HG03565 (cell line): Measurements from ENCODE around the gene ZNF746.
A peak's percentile ranks its signal among the peaks of the same experiment; 100 is the strongest.
"Not testable (repeated sequence)": the region's sequence is repeated elsewhere in the genome, so short reads cannot be mapped to it uniquely, and the experiment has no call there.

ENCODE experiments used
- ATAC-seq: cut with Tn5 transposase; IDR thresholded peaks from one replicate; pipeline ENCODE4 v1.9.1; 2021; ENCODE audit warnings: mild to moderate bottlenecking, moderate library complexity; ENCODE audit not compliant: unreplicated experiment

Gene ZNF746

DNA sequence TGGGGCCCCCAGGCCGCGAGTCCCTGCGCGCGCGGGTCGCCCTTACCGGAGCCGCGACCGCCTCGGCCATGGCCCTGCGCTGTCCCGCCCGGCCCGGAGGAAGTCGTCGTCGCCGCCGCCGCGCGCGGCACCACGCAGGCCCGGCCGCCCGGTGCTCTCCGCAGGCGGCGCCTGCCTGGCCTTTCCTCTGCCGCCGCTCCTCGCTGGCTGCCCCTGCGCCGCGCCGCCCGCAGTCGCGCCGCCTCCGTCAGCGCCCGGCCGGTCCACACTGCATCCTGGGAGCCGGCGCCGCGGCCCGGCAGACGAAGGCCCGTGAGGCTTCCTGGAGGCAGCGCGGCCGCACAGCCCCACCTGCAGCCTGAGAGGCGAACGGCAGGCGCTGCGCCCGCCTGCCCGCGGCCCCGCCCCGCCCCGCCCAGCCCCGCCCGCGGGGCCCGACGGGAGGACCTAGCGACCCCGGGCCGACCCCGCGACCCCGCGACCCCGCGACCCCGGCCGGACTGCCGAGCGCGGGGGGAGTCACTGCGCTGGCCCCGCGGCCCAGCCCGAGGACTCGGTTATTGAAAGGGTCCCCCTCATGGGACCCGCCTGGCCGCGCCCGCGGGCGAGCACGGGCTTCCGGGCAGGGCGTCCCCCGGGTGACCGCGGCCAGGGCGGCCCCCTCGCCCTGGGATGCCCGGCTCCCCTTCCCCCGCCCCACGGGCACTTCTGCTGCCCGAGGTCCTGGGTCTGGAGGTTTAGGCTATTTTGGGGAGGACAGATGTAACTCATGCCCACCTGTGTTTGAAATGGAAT is at the start of gene ZNF746:
Gene ZNF746 (minus strand): TSS at position 343 of the 795 bp plus-strand sequence. CDS start 273 bp downstream, at position 70.
- ATAC-seq: peak; percentile 93

- no peak for ATAC-seq
Measured at GRCh38 chr7:149547126-149547525, 49.5 kb upstream of the ZNF746 start.

DNA sequence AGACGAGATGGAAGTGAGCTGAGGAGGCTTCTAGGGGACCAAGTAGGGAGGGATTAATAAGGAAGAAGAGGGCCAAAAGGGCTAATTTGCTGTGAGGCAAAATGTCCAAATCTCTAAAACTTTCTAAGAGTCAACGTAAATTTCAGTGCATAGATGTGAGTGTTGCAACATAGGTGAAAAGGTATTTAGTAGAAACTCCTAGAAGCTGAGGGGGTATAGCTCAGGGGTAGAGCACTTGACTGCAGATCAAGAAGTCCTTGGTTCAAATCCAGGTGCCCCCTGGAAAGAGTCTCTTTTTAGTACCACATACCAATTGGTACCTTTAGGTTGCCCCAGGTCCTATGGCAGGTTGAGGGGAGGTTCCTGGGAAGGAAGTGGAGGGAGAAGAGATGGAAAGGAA is 48.7 kb upstream of the ZNF746 start:
- ATAC-seq: no peak

DNA sequence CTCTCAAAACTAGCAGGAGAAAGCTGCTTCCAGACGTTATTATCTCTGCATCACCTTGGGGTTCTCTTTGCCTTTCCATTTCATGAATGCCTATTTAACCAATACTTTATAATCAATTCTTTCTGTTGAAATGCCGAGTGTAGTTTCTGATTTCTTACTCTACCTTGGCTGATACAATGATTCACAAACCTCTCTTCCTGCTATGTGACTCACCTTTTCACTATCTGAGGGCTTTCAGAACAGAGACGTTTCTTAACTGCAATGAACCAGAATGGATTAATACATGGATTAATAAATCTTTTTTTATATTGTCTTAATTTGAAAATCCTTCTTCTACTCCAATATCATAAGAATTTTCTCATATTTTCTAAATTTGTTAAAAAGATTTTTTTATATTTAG is 46.4 kb upstream of the ZNF746 start:
- ATAC-seq: no peak

- no peak for ATAC-seq
Measured at GRCh38 chr7:149532654-149533053, 35.0 kb upstream of the ZNF746 start.

GRCh38 chr7:149529136-149529718 is 31.6 kb upstream of the ZNF746 start:
- ATAC-seq: no peak

DNA sequence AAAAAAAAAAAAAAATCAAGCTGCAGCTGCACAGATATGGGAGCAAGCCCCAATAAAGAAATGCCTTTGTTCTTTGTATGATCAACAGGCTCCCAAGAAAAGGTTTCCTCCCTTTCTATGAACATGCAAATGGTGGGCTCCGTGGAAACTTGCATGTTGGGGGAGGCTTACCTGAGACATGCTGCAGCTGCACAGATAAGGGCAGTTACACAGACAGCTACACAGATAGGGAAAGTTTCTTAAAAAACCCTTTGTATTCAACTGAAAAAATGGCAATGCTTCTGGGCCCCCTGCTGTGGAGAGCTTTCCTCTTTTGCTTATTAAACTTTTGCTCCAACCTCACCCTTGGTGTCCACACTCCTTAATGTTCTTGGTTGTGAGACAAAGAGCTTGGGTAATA is 29.8 kb upstream of the ZNF746 start:
- no peak for ATAC-seq

GRCh38 chr7:149525280-149525679 is 27.7 kb upstream of the ZNF746 start:
- no peak for ATAC-seq

DNA sequence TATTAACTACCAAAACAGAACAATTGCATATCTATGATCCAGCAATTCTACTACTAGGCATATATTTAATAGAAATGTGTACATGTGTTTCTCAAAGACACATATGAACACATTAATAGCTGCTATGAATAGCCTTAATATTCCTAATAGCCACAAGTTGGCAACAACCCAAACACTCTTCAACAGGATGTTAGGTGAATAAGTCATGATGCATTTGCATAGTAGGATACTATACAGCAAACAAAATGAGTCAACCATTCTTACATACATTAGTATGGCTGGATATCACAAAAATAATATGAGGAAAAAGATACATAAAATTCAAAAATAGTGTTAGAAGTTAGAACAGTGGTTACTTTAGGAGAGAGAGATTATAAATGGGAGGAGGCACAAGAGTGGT is 26.8 kb upstream of the ZNF746 start:
- ATAC-seq: no peak

DNA sequence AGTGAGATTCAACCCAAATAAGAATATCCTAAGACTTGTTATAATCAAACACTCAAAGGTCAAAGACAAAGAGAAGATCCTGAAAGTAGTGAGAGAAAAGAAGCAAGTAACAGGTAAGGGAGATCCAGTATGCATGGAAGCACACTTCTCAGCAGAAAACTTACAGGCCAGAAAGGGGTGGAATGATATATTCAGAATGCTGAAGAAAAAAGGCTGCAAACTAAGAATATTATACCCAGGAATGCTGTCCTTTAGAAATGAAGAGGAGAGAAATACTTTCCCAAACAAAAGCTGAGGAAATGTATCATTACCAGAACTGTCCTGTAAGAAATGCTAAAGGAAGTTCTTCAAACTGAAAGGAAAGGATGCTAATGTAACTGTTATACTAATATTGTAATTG is 12.6 kb upstream of the ZNF746 start:
- ATAC-seq: no peak

- ATAC-seq: no peak
Measured at GRCh38 chr7:149509774-149510173, 12.2 kb upstream of the ZNF746 start.

DNA sequence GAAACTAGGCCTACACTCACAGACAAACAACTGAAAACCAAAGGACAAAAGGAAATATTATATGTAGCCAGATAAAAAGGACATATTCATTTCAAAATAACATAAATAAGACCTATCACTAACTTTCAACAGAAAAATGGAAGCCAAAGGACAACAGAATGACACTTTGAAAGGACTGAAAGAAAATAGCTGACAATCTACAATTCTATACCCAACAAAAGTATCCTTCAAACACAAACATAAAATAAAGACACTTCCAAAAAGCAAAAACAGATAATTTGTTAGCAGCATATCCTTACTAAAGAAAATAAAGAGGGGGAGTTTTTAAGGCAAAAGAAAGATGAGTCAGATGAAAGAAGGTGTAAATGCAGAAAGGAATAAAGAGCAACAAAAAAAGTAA is 7.9 kb upstream of the ZNF746 start:
- no peak for ATAC-seq

GRCh38 chr7:149501651-149502050 is 4.0 kb upstream of the ZNF746 start:
- no peak for ATAC-seq

DNA sequence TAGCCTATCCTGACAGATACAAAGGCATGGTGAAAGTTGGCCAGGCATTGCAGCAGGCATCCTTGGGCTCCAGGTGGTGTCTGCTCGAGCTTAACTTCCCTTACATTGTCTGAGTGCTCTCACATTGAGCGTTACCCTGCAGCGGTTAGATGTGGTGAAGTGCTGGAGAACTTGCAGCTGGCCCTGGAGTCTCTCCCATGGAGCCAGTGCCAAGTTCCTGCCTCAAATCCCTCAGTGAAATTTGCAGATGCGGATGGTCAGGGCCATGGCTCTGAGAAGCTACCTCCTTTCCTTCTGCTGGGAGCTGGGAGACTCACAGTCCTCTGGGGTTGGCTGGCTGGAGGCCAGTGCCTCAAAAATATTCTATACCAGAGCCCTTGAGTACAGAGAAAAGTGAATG is 3.3 kb upstream of the ZNF746 start:
- no peak for ATAC-seq

DNA sequence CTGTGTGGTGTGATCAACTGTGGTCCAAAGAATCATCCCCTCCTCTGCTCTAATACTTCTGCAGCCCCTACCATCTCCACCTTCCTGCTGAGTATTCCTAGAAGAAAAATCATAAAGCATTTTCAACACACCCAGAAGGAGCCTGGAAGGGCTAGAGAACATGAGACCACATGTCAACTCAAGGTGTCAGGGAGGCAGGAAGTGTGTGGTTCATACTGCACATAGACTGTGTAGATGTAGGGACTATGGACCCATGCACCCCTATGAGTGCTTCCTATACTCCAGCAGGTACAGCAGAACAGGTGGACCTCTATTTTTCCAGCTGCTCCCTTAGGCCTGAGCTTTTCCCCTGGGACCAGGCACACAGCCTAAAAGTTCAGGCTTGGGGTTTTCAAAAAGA is 2.6 kb upstream of the ZNF746 start:
- ATAC-seq: no peak

DNA sequence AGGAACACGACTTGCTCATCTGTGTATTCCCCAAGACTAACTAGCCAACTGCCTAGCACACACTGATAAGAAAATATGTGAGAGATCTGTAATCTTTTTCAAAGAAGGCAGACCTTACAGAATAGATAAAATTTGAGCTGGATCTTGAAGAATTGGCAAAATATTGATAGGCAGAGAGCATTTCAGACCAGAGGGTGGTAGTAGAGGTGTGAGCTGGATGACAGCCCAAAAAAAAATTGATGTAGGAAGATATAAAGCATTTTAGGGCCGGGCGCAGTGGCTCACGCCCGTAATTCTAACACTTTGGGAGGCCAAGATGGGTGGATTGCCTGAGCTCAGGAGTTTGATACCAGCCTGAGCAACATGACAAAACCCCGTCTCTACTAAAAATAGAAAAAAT is 1.2 kb upstream of the ZNF746 start:
- no peak for ATAC-seq

GRCh38 chr7:149496642-149497391 is 792 bp downstream of the ZNF746 start:
- ATAC-seq: peak; percentile 17

GRCh38 chr7:149495785-149496641 is 1.6 kb downstream of the ZNF746 start:
- no peak for ATAC-seq

DNA sequence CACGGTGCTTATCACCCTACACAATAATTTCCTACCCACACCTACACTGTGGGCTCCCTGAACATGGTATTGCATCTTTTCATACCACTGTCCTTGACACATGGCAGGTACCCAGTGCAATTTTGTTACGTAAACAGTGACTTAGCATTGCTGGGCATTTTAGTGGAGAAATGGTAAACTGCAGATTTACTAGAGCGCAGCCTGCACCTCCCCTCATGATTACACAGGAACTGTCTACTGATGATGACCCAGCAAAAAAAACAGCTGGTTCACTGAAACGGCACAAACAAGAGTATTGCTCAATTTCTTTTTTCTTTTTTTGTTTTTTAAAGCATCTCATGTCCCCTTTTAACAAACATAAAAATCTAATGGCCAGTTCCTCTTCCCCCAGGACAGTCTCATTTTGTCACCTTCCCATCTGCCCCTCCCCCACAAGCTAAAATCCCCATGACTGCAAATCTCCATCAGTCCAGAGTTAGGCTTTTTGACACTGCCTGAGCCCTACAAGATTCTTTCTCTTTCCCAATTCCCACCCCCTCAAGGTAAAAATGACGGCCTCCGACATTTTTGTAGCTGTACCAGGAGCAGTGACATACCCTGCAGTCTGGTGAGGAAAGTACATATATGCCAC is 2.8 kb downstream of the ZNF746 start:
- ATAC-seq: no peak

DNA sequence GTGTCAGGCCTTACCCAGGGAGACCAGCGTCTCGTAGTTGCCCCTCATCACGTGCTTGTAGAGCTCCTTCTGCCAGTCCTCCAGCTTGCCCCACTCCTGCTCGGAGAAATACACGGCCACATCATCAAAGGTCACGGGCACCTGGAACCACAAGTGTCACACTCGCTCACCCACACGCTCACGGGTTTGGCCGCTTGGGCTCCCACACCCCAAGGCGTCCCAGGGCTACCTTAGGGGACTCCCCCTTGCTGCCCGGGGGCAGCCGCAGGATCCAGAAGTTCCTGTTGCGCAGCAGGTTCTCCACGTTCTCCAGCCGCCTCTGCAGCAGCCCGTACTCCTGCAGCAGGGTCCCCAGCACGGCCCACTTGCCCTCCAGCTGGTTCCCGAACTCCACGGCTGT is 3.6 kb downstream of the ZNF746 start:
- ATAC-seq: not testable (repeated sequence)

GRCh38 chr7:149493366-149493765 is 4.2 kb downstream of the ZNF746 start:
- no peak for ATAC-seq
